NCI-H748 (cell line): ENCODE data around the gene MAP1LC3B.
A peak's percentile ranks its signal among the peaks of the same experiment; 100 is the strongest.

Source experiments
- DNase-seq: peaks from one replicate; lab custom pipeline; 2025; ENCODE audit not compliant: unreplicated experiment; lab: John Stamatoyannopoulos, UW

The MAP1LC3B gene

GRCh38 chr16:87391950-87392820 lies at the start of gene MAP1LC3B:
MAP1LC3B (plus strand) TSS chr16:87392336; CDS start chr16:87392428, 92 bp downstream.
- DNase-seq: peak; percentile 89

- no peak for DNase-seq
These were observed 49.6 kb upstream of the MAP1LC3B start for GRCh38 chr16:87342504-87342903.

GRCh38 chr16:87342978-87343752 lies 49.0 kb upstream of the MAP1LC3B start:
- DNase-seq: no peak

- DNase-seq: no peak
These were observed 48.4 kb upstream of the MAP1LC3B start for GRCh38 chr16:87343753-87344050.

GRCh38 chr16:87344165-87344930 lies 47.8 kb upstream of the MAP1LC3B start:
- DNase-seq: no peak

GRCh38 chr16:87344931-87345631 lies 47.1 kb upstream of the MAP1LC3B start:
- no peak for DNase-seq

GRCh38 chr16:87345726-87346424 lies 46.3 kb upstream of the MAP1LC3B start:
- no peak for DNase-seq

- DNase-seq: no peak
These were observed 45.5 kb upstream of the MAP1LC3B start for GRCh38 chr16:87346517-87347060.

GRCh38 chr16:87347932-87348615 lies 44.1 kb upstream of the MAP1LC3B start:
- no peak for DNase-seq

- no peak for DNase-seq
These were observed 43.4 kb upstream of the MAP1LC3B start for GRCh38 chr16:87348616-87349157.

- DNase-seq: no peak
These were observed 42.1 kb upstream of the MAP1LC3B start for GRCh38 chr16:87350031-87350430.

GRCh38 chr16:87350681-87351319 lies 41.3 kb upstream of the MAP1LC3B start:
- no peak for DNase-seq

- DNase-seq: no peak
These were observed 40.8 kb upstream of the MAP1LC3B start for GRCh38 chr16:87351320-87351698.

- no peak for DNase-seq
These were observed 39.3 kb upstream of the MAP1LC3B start for GRCh38 chr16:87352818-87353217.

GRCh38 chr16:87353613-87354012 lies 38.5 kb upstream of the MAP1LC3B start:
- no peak for DNase-seq

- no peak for DNase-seq
These were observed 35.7 kb upstream of the MAP1LC3B start for GRCh38 chr16:87356491-87356853.

- no peak for DNase-seq
These were observed 33.9 kb upstream of the MAP1LC3B start for GRCh38 chr16:87358250-87358649.

GRCh38 chr16:87358696-87359095 lies 33.4 kb upstream of the MAP1LC3B start:
- DNase-seq: no peak

- no peak for DNase-seq
These were observed 33.0 kb upstream of the MAP1LC3B start for GRCh38 chr16:87359121-87359520.
